Stimulated activated CD8-positive, alpha-beta memory T cell treated with anti-CD3 and anti-CD28 coated beads, Interleukin-7, amount 100 ng/mL, for 24 hours (primary cell): ENCODE data around the gene MINDY4B.
A peak's percentile ranks its signal among the peaks of the same experiment; 100 is the strongest.

Experiments
- DNase-seq: peaks from one replicate; pipeline ENCODE4 v3.0.0-alpha.2; 2020; ENCODE audit warnings: low read depth

The MINDY4B gene

GRCh38 chr3:150905339-150905738 lies at the start of gene MINDY4B:
TSS of gene MINDY4B (minus strand) at chr3:150905439. CDS start at chr3:150905439, 0 bp downstream.
- no peak for DNase-seq

GRCh38 chr3:150951923-150952322 lies 46.7 kb upstream of the MINDY4B start:
- DNase-seq: no peak

GRCh38 chr3:150945226-150946032 lies 40.2 kb upstream of the MINDY4B start:
- no peak for DNase-seq

GRCh38 chr3:150942221-150942620 lies 37.0 kb upstream of the MINDY4B start:
- DNase-seq: no peak

DNA sequence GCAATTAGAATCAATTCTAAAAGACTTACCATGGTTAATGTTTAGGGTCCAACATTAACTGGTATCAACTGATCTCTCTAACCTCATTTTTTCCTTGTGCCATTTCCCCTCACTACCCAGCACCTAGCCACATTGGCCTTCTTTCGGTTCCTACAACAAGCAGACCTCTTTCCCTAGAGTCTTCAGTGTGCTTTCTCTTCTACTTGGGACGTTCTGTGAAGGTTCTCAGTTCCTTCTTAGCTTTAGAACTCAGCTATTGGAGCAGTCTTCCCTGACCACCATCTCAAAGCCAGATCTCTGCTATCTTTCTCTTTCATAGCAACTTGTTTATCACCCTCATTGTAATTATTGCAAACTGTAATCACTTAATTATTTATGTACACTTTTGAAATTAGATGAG lies 31.5 kb upstream of the MINDY4B start:
- no peak for DNase-seq

DNA sequence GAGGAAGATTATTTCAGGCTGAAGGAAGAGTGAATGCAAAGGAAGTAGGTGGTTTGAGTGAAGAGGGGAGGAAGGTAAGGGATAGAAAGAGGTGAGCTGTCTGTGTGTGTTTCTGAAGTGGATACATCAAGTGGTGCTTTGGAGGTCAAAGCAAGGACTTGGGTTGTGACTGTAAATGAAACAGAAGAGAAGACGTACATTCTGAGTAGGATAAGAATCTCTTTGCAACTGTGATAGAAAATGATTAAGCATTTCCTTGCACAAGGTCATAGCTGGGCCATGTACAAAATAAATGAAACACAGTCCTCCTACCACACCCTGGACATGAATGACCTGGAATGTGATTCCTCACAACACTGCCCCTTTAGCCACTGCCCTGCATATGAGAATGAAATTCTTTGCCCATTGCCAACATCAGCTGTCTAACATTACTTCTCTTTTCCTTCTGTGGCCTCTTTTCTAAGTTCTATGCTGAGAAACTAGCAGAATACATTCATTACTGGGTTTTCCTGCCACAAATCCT lies 28.3 kb upstream of the MINDY4B start:
- no peak for DNase-seq

GRCh38 chr3:150931745-150932144 lies 26.5 kb upstream of the MINDY4B start:
- DNase-seq: no peak

DNA sequence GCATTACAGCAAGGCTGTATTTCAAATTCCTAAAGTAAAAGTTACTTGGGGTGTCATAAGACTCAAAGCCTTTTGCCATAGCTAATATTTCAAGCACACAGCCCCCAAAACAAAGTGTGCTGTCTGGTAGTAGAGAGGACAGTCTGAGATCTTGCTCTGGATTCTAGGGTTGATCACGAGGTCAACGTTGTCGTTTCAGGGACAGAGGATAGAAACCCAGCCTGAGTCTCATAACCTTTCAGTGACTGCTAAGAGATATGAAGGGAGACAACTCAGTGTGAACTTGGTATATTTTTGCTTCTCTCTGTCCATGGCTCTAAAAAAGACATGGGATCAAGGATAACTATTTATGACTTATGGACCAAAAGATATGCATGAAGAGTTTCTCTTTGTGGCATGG lies 25.6 kb upstream of the MINDY4B start:
- DNase-seq: no peak

DNA sequence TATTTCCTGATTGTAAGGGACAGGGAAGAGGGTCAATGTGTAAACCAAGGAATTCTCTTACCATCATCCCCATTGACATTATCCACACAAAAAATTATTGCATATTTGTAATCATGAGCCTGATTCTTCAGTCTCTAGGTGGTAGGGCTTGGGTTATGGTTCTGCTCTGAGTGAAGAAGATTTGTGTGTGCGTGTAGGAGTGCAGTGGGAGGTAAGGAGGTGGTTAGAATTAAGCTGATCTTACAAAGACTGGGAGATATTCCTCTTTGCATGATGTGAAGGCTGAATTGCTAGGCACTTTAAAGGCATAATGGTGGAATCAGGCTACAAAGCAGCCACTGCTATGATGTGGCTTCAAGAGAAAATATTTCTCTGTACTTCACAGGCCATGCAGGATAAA lies 23.0 kb upstream of the MINDY4B start:
- no peak for DNase-seq

- DNase-seq: no peak
These were observed 21.1 kb upstream of the MINDY4B start for GRCh38 chr3:150926328-150926727.

GRCh38 chr3:150925751-150926201 lies 20.5 kb upstream of the MINDY4B start:
- peak; percentile 29 for DNase-seq

DNA sequence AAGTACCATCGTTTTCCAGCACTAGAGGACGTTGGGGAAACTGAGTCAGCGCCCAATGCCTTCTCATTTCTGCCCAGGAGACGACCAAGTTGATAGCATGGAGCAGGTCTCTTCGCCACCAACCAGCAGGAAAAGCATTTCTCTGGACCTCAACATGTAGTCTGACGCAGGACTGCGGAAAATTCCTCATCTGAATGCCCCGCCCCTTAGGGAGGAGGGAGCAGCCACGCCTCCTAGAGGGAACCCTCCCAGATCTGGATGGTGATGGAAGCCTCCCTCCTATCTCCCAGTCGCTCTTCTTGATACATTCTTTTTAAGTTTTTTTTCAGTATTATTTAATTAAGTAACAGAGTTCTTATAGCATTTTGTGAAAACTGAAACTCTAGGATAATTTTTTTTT lies 17.4 kb upstream of the MINDY4B start:
- DNase-seq: no peak

DNA sequence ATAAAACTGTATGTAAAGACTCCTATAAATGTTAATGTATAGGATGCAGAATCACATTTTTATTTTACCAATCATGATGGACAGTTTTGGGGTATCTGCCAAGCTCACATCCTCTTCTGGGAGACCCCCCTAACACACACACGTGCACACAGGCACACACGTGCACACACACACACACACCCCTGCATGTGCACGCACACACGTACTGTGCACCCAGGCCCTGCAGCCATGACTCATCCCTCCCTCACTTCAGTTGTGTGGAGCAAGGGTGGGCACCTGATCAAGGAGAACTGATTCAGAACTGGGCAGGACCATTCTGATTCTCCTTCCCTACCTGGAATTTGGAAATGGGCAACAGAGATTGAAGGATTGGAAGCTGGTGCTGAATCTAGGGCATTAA lies 16.0 kb upstream of the MINDY4B start:
- DNase-seq: no peak

DNA sequence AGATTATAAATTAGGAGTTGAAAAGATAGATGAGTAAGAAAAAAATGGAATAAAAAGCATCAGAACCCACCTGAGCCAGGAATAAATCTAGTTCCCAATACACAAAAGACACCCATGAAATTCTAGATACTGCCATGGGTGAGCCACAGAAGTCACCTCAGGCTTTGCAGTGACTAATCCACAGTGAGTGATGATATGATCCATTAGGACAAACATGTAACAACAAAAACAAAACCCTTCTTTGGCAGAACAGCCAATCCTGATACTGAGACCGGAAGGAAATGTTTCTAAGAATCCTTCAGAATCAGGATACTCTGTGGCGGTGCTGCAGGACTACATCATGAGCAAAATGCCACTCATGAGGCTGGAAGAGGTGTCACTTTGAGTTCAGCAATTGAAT lies 15.0 kb upstream of the MINDY4B start:
- no peak for DNase-seq

- DNase-seq: no peak
These were observed 12.7 kb upstream of the MINDY4B start for GRCh38 chr3:150917951-150918350.

DNA sequence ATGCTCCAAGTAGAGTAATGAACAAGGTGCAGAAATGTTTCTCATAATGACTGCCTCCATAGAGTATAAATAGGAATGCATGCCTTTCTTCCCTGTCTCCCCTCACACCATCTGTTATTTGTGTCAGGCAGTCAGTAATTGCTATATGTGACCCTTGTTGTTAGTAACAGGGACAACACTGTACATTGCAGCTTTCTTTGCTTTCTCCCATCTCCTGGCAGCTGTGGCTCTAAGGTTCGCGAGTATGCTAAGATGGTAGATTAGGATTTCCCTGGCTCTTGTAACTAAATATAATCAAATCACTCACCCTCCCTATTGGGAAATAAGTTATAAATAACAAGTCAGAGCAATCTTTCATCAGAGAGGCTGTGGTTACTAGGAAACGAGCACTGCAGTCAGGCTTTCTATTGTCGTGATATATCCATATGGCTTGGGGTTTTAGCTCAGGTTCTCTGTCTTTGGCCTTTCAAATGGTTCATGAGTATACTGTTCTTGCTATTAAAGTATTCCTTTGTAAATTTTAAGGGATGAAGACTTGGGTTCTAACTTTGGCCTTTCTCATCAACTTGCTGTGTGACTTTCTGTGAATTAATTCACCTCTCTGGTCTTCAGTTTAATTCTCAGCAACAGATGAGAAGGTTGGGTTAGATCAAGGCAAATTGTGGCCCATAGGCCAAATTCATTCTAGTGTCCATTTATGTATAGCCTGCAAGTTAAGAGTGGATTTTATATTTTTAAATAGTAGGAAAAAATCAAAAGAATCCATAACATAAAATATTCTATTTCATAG lies 8.1 kb upstream of the MINDY4B start:
- DNase-seq: no peak

- DNase-seq: no peak
These were observed 7.3 kb upstream of the MINDY4B start for GRCh38 chr3:150912501-150912900.

DNA sequence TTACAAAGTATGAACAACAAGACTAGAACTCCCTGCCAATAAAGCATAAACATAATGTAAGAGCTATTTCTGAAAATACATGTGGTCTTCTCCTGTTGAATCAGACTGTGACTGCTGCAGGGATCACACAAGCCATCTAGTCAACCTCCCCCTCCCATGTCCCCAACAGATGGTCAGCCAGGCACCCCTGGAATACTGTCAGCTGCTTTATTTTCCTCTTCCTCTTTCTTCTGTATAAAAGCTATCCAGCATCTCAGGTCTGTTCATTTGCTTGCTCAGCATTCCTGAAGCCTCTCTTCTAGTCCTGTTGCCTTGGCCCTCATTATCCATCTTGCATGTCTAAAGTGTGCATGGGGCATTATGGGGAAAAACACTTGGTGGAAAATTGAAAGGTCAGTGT lies 6.5 kb upstream of the MINDY4B start:
- no peak for DNase-seq

DNA sequence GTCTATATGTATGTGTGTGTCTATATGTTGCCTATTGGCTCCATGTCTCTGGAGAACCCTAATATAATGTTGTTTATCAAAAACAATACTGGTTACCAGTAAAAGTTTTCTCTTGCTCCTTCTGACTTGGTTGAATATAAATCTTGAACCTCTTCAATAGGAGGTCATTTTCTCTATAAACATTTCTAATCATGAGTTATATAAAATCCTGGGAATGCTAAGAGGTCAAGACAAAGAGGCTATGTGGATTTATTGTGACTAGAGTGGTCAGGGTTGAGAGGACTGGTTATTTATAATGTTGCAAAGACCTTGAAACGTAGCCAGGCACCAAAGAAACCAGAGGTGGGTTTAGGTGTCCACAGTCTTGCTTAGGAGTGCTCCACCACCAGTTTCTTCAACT lies 1.2 kb upstream of the MINDY4B start:
- no peak for DNase-seq

DNA sequence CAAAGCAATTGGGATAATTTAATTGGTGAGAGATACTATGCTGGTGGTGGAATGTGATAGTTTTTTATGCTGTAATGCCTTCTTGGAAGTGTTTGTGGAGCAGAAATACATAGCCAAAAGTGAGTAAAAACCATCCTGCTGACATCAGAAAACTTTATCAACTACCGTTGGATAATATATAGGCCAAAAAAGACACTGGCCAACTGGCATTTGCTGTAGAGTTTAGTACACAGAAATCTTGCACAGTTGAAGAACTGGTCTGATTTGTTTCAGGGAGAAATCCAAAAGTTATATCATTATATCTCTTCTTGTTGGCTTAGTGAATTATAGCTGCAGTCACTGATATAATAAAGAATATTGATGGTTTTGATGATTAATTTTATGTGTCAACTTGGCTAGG lies 507 bp upstream of the MINDY4B start:
- no peak for DNase-seq

GRCh38 chr3:150902988-150903387 lies 2.3 kb downstream of the MINDY4B start:
- no peak for DNase-seq

DNA sequence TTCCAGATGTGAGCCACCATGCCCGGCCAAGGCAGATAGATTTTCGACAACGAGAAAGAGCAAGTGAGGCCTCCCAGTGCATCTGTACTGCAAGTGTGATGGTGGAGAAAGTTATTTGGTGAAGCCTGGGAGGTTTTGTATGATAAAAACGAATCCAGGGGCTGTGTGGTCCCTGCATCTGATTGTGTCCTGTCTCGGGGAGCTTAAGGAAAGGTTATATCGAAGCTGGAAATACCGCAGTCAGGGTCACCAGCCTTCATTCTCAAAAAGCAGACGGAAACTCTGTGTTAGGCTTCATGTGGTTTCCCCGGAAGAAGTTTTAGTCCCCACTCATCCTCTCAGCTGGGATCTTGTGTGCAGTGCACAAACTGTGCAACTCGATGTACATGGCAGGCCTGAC lies 3.4 kb downstream of the MINDY4B start:
- no peak for DNase-seq

DNA sequence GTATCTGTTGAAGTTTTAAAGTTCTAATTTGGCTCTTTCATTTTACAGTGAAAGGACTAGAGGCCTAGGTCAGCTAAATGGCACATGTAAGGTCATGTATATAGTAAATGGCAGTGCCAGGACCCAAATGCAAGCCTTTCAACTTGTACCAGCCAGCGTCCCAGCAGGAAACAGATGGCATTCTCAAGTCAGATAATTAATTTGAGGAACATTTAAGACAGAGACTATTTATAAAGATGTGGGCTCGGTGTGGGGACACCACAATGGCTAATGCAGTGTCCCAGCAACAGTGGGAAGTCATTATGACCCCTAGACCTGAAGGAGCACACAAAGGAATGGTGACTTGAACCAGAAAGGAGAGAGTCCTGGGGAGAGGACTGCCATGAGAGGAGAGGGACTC lies 6.1 kb downstream of the MINDY4B start:
- DNase-seq: no peak
